Keratinocyte (primary cell): Measurements from ENCODE around the gene NOVA2. TPM values are rescaled to one million over a fixed set of nuclear protein-coding genes. Genes with fewer than 3 reads are reported as not detected.
A peak's percentile ranks its signal among the peaks of the same experiment; 100 is the strongest.

ENCODE experiments used
- DNase-seq: peaks from one replicate; pipeline ENCODE4 v3.0.0-alpha.2; 2011; ENCODE audit warnings: low read depth, missing footprints, low spot score
- FAIRE-seq: peaks from 2 replicates; lab custom pipeline; 2011; peaks lifted over from hg19 to GRCh38; lab: Jason Lieb, UNC
- H2AFZ ChIP-seq: 2 replicates; pipeline ENCODE4 v1.6.0; 2012; ENCODE audit warnings: low read length, control low read depth, inconsistent platforms; ENCODE audit not compliant: control insufficient read depth
- H3K27ac ChIP-seq: 2 replicates; pipeline ENCODE4 v1.5.1; 2011; ENCODE audit warnings: low read length; ENCODE audit not compliant: control insufficient read depth, insufficient read depth
- H3K27me3 ChIP-seq: 3 replicates; pipeline ENCODE4 v1.6.0; 2011; ENCODE audit warnings: low read length; ENCODE audit not compliant: control insufficient read depth, insufficient read depth; ENCODE audit errors: extremely low read depth
- H3K36me3 ChIP-seq, 2 experiments: 2 replicates in 1 of 2; 3 replicates in 1 of 2; pipeline ENCODE4 v1.5.1; 2011; ENCODE audit warnings: low read length in 2 of 2, mild to moderate bottlenecking in 1 of 2; ENCODE audit not compliant: control insufficient read depth in 2 of 2, insufficient read depth in 2 of 2; ENCODE audit errors: extremely low read depth in 1 of 2
- H3K4me1 ChIP-seq: 3 replicates; pipeline ENCODE4 v1.5.1; 2011; ENCODE audit warnings: low read length; ENCODE audit not compliant: control insufficient read depth, insufficient read depth; ENCODE audit errors: extremely low read depth
- H3K4me2 ChIP-seq: 3 replicates; pipeline ENCODE4 v1.6.0; 2011; ENCODE audit warnings: low read depth, low read length; ENCODE audit not compliant: control insufficient read depth, insufficient read depth; ENCODE audit errors: extremely low read depth
- H3K4me3 ChIP-seq, 3 experiments: fragments of 200-600 bp in 1 of 3; sonication (generic) in 1 of 3; 2 replicates in 2 of 3; 3 replicates in 1 of 3; pipeline ENCODE4 v1.5.1; 2011 to 2016; ENCODE audit warnings: low read length in 3 of 3, mild to moderate bottlenecking in 3 of 3, control low read depth in 2 of 3, inconsistent platforms in 1 of 3, low read depth in 1 of 3, mixed read lengths in 1 of 3, mixed run types in 1 of 3, moderate library complexity in 1 of 3; ENCODE audit not compliant: control insufficient read depth in 2 of 3, insufficient read depth in 2 of 3; ENCODE audit errors: extremely low read depth in 1 of 3
- H3K79me2 ChIP-seq: 2 replicates; pipeline ENCODE4 v1.6.0; 2012; ENCODE audit warnings: low read length; ENCODE audit not compliant: control insufficient read depth, insufficient read depth
- H3K9ac ChIP-seq: 3 replicates; pipeline ENCODE4 v1.6.0; 2011; ENCODE audit warnings: low read length; ENCODE audit not compliant: control insufficient read depth, insufficient read depth; ENCODE audit errors: extremely low read depth
- H3K9me1 ChIP-seq: 3 replicates; pipeline ENCODE4 v1.6.0; 2011; ENCODE audit warnings: low read length; ENCODE audit not compliant: control insufficient read depth, insufficient read depth; ENCODE audit errors: extremely low read depth
- H3K9me3 ChIP-seq: 2 replicates; pipeline ENCODE4 v1.5.1; 2012; ENCODE audit warnings: low read depth, low read length; ENCODE audit not compliant: control insufficient read depth
- H4K20me1 ChIP-seq: 3 replicates; pipeline ENCODE4 v1.6.0; 2011; ENCODE audit warnings: low read length; ENCODE audit not compliant: control insufficient read depth, insufficient read depth; ENCODE audit errors: extremely low read depth
- EZH2 ChIP-seq: IDR thresholded peaks from one replicate; pipeline ENCODE4 v1.6.1; 2012; ENCODE audit warnings: inconsistent platforms, mild to moderate bottlenecking, low read length, moderate library complexity
- dilution Hi-C: fragments of 300-500 bp; cut with MboI; formaldehyde crosslinking; loops from one replicate; pipeline ENCODE4 v1.7.0; 2020; ENCODE audit warnings: low sequenced_read_pairs; ENCODE audit not compliant: extremely low pct_ligation_motif_present
- polyA plus RNA-seq, 5 experiments: library from polyadenylated mRNA; depleted of rRNA in 3 of 5; stranded (reverse) in 3 of 5; stranded (forward) in 1 of 5; unstranded in 1 of 5; fragments of >200 nt; gene quantifications; 1 replicate in 1 of 5; 2 replicates in 3 of 5; 3 replicates in 1 of 5; pipeline versions ENCODE4 v1.2.1 to v1.2.3, GENCODE V29; 2011 to 2012; ENCODE audit warnings: missing spikeins in 2 of 5, low read depth in 1 of 5, low replicate concordance in 1 of 5
- TF ChIP-seq, protein P1 (sequence below), 3 experiments: IDR thresholded peaks in 1 of 3; conservative IDR thresholded peaks in 1 of 3; optimal IDR thresholded peaks in 1 of 3; 2 replicates in 2 of 3; 3 replicates in 1 of 3; pipeline versions ENCODE3 to v1.5.1; 2011; ENCODE audit warnings: low read length in 3 of 3, mild to moderate bottlenecking in 3 of 3, moderate library complexity in 2 of 3, control low read depth in 1 of 3, inconsistent platforms in 1 of 3; ENCODE audit not compliant: insufficient read depth in 2 of 3; ENCODE audit errors: extremely low read depth in 1 of 3

NOVA2 gene
- polyA plus RNA-seq, 1 donor (not counting 4 experiments of a cell fraction or from before 2014, with no cell fraction given): not detected

DNA sequence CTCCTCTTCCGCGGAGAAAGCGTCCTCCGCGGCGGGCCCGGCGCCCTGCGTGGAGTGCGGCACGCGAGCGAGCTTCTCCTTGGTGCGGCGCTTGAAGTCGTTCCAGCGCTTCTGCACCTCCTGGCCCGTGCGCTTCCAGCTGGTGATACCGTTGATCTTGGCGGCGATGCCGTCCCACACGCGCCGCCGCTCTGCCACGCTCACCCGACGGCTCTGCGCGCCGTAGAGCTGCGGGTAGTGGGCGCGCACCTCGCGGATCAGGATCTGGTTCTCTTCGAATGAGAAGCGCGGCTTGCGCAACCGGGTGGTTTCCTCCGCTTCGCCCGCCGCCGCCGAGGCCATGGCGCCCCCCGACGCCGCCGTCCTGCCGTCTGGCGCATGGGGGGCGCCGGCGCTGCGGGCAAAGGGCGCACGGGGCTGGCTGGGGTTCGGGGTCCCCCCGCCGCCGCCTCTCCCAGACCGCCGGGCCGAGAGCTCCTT is 72.2 kb downstream of the NOVA2 start:
- H4K20me1 ChIP-seq: no peaks in the 10 kb centered on the region
- H3K4me3 ChIP-seq: peak overlapping the region; percentile 81 to 94 (median 90)
- no peak overlapping the region for H3K27ac ChIP-seq
- no peak for DNase-seq
- peaks cover 6 to 7% of the 10 kb centered on the region in 2 experiments for H3K36me3 ChIP-seq
- H3K4me2 ChIP-seq: peak overlapping the region; percentile 74
- H3K9ac ChIP-seq: peak overlapping the region; percentile 79
- peaks cover 6% of the 10 kb centered on the region for H3K4me1 ChIP-seq
- dilution Hi-C loops: no loop called here
- H3K27me3 ChIP-seq: no peaks in the 10 kb centered on the region
- no peaks in the 10 kb centered on the region for H3K9me3 ChIP-seq
- H2AFZ ChIP-seq: peak overlapping the region; percentile 60
- TF ChIP-seq, protein P1, sequence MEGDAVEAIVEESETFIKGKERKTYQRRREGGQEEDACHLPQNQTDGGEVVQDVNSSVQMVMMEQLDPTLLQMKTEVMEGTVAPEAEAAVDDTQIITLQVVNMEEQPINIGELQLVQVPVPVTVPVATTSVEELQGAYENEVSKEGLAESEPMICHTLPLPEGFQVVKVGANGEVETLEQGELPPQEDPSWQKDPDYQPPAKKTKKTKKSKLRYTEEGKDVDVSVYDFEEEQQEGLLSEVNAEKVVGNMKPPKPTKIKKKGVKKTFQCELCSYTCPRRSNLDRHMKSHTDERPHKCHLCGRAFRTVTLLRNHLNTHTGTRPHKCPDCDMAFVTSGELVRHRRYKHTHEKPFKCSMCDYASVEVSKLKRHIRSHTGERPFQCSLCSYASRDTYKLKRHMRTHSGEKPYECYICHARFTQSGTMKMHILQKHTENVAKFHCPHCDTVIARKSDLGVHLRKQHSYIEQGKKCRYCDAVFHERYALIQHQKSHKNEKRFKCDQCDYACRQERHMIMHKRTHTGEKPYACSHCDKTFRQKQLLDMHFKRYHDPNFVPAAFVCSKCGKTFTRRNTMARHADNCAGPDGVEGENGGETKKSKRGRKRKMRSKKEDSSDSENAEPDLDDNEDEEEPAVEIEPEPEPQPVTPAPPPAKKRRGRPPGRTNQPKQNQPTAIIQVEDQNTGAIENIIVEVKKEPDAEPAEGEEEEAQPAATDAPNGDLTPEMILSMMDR (optimal IDR thresholded peaks at IDR 0.05 in 1 of 3, IDR thresholded peaks at IDR 0.05 in 1 of 3, conservative IDR thresholded peaks at IDR 0.05 in 1 of 3; ENCODE audit: extremely low read depth in 1 of 3, insufficient read depth in 2 of 3, low read length in 3 of 3): no peak
- TF ChIP-seq EZH2: no peak
- H3K9me1 ChIP-seq: no peaks in the 10 kb centered on the region
- no peak for FAIRE-seq
- H3K79me2 ChIP-seq: peaks cover 2% of the 10 kb centered on the region

DNA sequence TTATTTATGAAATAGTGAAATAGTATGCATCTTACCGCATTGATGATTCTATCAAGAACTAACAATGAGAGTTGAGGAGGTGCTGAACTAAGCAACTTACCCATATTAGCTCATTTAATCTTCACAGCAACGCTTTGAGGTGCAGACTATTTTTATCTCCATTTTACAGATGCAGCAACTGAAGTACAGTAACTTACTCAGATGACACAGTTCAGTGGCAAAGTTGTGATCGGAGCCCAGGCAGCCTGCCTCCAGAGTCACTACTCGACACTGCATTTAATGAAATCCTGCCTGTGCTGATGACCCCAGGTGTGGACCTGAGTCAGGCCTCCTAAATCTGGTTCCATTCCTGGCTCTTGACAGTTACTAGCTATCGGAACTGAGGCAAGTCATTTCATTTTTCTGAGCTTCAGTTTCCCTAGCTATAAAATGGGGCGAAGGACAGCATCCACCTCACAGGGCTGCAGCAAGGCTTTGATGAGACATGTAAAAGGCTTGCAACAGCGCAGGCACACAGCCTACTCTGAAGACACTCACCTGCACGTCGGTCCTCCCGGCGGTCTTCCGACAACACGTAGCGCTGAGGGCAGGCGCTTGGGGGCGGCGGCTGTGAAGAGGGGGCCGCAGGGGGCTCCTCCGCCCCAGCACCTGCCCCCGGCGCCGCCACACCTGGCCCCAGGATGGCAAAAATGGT is 72.8 kb downstream of the NOVA2 start:
- H2AFZ ChIP-seq: no peak overlapping the region
- dilution Hi-C loops: no loop called here
- peaks cover 6 to 7% of the 10 kb centered on the region in 2 experiments for H3K36me3 ChIP-seq
- H3K4me1 ChIP-seq: peaks cover 6% of the 10 kb centered on the region
- H3K79me2 ChIP-seq: peaks cover 2% of the 10 kb centered on the region
- H3K9me3 ChIP-seq: no peaks in the 10 kb centered on the region
- H4K20me1 ChIP-seq: no peaks in the 10 kb centered on the region
- H3K4me3 ChIP-seq: peak overlapping the region; percentile 49 to 90 (median 81)
- peak overlapping the region; percentile 37 for H3K9ac ChIP-seq
- peak overlapping the region; percentile 74 for H3K4me2 ChIP-seq
- no peak for TF ChIP-seq EZH2
- TF ChIP-seq, protein P1 (optimal IDR thresholded peaks at IDR 0.05 in 1 of 3, IDR thresholded peaks at IDR 0.05 in 1 of 3, conservative IDR thresholded peaks at IDR 0.05 in 1 of 3; ENCODE audit: extremely low read depth in 1 of 3, insufficient read depth in 2 of 3, low read length in 3 of 3): no peak
- H3K27ac ChIP-seq: no peak overlapping the region
- FAIRE-seq (no peak), DNase-seq (no peak)
- H3K9me1 ChIP-seq: no peaks in the 10 kb centered on the region
- no peaks in the 10 kb centered on the region for H3K27me3 ChIP-seq
